ENCODE results near the gene DIP2C. TPM values are rescaled to one million over a fixed set of nuclear protein-coding genes. Genes with fewer than 3 reads are reported as not detected.

Gene DIP2C
- total RNA-seq, 1 experiment from 2014 or later: 11.0 TPM

DNA sequence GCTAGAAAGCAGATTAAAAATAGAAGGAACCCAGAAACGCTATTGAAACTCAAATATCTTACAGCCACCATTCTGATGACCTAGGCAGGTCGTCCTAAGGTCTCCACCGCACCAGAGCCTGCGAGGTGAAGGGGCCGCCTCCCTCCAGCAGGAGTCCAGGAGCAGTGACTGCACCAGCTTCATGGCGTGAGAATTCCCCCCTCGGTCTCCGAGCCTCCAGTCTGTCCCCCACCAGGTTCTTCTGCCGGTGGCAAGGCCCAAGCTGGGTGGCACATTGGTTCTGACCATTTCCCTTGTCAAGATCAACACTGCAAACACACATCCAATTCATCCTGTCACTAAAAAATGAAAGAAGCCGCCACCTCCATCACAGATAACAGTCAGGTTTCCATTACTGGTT, 98.7 kb downstream of the DIP2C start (continued):
- no peak for TF ChIP-seq ARID4B (CRISPR knock-in tag; IDR thresholded peaks at IDR 0.05; ENCODE audit: borderline replicate concordance)
- no peak for TF ChIP-seq ZNF232 (CRISPR knock-in tag; IDR thresholded peaks at IDR 0.05)
- TF ChIP-seq, protein P1, sequence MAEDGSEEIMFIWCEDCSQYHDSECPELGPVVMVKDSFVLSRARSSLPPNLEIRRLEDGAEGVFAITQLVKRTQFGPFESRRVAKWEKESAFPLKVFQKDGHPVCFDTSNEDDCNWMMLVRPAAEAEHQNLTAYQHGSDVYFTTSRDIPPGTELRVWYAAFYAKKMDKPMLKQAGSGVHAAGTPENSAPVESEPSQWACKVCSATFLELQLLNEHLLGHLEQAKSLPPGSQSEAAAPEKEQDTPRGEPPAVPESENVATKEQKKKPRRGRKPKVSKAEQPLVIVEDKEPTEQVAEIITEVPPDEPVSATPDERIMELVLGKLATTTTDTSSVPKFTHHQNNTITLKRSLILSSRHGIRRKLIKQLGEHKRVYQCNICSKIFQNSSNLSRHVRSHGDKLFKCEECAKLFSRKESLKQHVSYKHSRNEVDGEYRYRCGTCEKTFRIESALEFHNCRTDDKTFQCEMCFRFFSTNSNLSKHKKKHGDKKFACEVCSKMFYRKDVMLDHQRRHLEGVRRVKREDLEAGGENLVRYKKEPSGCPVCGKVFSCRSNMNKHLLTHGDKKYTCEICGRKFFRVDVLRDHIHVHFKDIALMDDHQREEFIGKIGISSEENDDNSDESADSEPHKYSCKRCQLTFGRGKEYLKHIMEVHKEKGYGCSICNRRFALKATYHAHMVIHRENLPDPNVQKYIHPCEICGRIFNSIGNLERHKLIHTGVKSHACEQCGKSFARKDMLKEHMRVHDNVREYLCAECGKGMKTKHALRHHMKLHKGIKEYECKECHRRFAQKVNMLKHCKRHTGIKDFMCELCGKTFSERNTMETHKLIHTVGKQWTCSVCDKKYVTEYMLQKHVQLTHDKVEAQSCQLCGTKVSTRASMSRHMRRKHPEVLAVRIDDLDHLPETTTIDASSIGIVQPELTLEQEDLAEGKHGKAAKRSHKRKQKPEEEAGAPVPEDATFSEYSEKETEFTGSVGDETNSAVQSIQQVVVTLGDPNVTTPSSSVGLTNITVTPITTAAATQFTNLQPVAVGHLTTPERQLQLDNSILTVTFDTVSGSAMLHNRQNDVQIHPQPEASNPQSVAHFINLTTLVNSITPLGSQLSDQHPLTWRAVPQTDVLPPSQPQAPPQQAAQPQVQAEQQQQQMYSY (CRISPR knock-in tag; IDR thresholded peaks at IDR 0.05): no peak
- no peak for TF ChIP-seq CREM (CRISPR knock-in tag; IDR thresholded peaks at IDR 0.05)
- TF ChIP-seq NR3C1 (CRISPR knock-in tag; conservative IDR thresholded peaks at IDR 0.05; ENCODE audit: low read depth): no peak
- TF ChIP-seq SP1 (CRISPR knock-in tag; conservative IDR thresholded peaks at IDR 0.05): no peak

GRCh38 chr10:589961-590680, 99.3 kb downstream of the DIP2C start:
- DNase-seq (ENCODE audit: low spot score) (no peak), ATAC-seq (no peak)
- TF ChIP-seq ELF4 (CRISPR knock-in tag; IDR thresholded peaks at IDR 0.05; ENCODE audit: low read depth) (no peak), USF2 (CRISPR knock-in tag; IDR thresholded peaks at IDR 0.05) (no peak), ZNF317 (CRISPR knock-in tag; IDR thresholded peaks at IDR 0.05; ENCODE audit: borderline replicate concordance, low read depth) (no peak), ZNF219 (CRISPR knock-in tag; IDR thresholded peaks at IDR 0.05; ENCODE audit: borderline replicate concordance) (no peak), NFATC4 (CRISPR knock-in tag; IDR thresholded peaks at IDR 0.05) (no peak), FOXK1 (CRISPR knock-in tag; IDR thresholded peaks at IDR 0.05) (no peak), SOX15 (CRISPR knock-in tag; IDR thresholded peaks at IDR 0.05) (no peak)
- CTCF ChIA-PET: no interaction called here
- H3K27ac Mint-ChIP-seq: 0 out of 2 replicates have a peak overlapping the region, but pooled peaks have one; percentile 47
- no peaks in the 10 kb centered on the region for H3K9me3 Mint-ChIP-seq
- H3K36me3 Mint-ChIP-seq: no peaks in the 10 kb centered on the region
- H3K27me3 Mint-ChIP-seq (ENCODE audit: low read depth): no peaks in the 10 kb centered on the region
- POLR2A ChIA-PET: no interaction called here
- H3K4me1 Mint-ChIP-seq: peaks cover 26% of the 10 kb centered on the region
- H3K4me3 Mint-ChIP-seq: no peak overlapping the region

Data from WTC11 (cell line).